Panc1 (cell line): ENCODE data around the gene EVL. TPM values are rescaled to one million over a fixed set of nuclear protein-coding genes. Genes with fewer than 3 reads are reported as not detected.

Experiments
- ATAC-seq: fragments of 200-7000 bp; cut with Tn5 transposase; 2 replicates; pipeline ENCODE4 v1.9.1; 2020; ENCODE audit warnings: mild to moderate bottlenecking, moderate library complexity
- BruUV-seq: library from RNA; stranded (reverse); fragments of 400-500 nt; replicated peaks from 2 replicates; lab custom pipeline; 2021; lab: Mats Ljungman, UMichigan
- CTCF ChIA-PET: fragments of 300-600 bp; sonication (Branson Sonifier 250); formaldehyde crosslinking; loops from one replicate; lab custom pipeline; 2022; ENCODE audit warnings: antibody characterized with exemption; lab: Charles Lee
- POLR2A ChIA-PET: fragments of 300-600 bp; sonication (Branson Sonifier 250); formaldehyde crosslinking; loops from one replicate; lab custom pipeline; 2022; ENCODE audit warnings: antibody characterized with exemption; lab: Charles Lee
- DNase-seq: peaks from one replicate; pipeline ENCODE4 v3.0.0-alpha.2; 2010; ENCODE audit warnings: low read depth, low spot score
- H3K27ac ChIP-seq: 2 replicates; pipeline ENCODE4 v1.5.1; 2011; ENCODE audit warnings: mild to moderate bottlenecking, low read length, inconsistent platforms
- H3K27me3 ChIP-seq: fragments of 200-500 bp; sonication (Bioruptor generic); 2 replicates; pipeline ENCODE4 v1.6.0; 2014; ENCODE audit warnings: low read length, inconsistent platforms; ENCODE audit not compliant: control insufficient read depth, insufficient read depth
- H3K36me3 ChIP-seq: fragments of 200-500 bp; sonication (Bioruptor generic); 2 replicates; pipeline ENCODE4 v1.5.1; 2014; ENCODE audit warnings: inconsistent platforms, mild to moderate bottlenecking, low read length, moderate library complexity; ENCODE audit not compliant: control insufficient read depth, insufficient read depth
- H3K4me1 ChIP-seq: 2 replicates; pipeline ENCODE4 v1.5.1; 2011; ENCODE audit warnings: inconsistent platforms, mild to moderate bottlenecking, low read length, moderate library complexity; ENCODE audit not compliant: control insufficient read depth, insufficient read depth
- H3K4me3 ChIP-seq, 2 experiments: 2 replicates each; pipeline ENCODE4 v1.5.1; 2011 to 2012; ENCODE audit warnings: low read depth in 2 of 2, low read length in 2 of 2, mild to moderate bottlenecking in 2 of 2, inconsistent platforms in 1 of 2, moderate library complexity in 1 of 2
- H3K9me3 ChIP-seq: fragments of 200-500 bp; sonication (Bioruptor generic); 2 replicates; pipeline ENCODE4 v1.5.1; 2014; ENCODE audit warnings: low read depth, mild to moderate bottlenecking, inconsistent platforms, low read length, moderate library complexity; ENCODE audit not compliant: control insufficient read depth, insufficient read depth
- POLR2AphosphoS5 ChIP-seq: IDR thresholded peaks from 2 replicates; pipeline ENCODE4 v1.6.1; 2012; ENCODE audit warnings: mild to moderate bottlenecking, low read depth, low read length, moderate library complexity
- SIN3A ChIP-seq: IDR thresholded peaks from 2 replicates; pipeline ENCODE4 v1.6.1; 2012; ENCODE audit warnings: low read depth, mild to moderate bottlenecking, low read length, moderate library complexity, borderline replicate concordance; ENCODE audit not compliant: insufficient read depth
- TCF7L2 ChIP-seq: IDR thresholded peaks from 2 replicates; pipeline ENCODE4 v1.6.1; 2011; ENCODE audit warnings: mild to moderate bottlenecking, low read depth, low read length, inconsistent platforms
- in situ Hi-C: cut with HindIII; loops from 2 replicates; pipeline ENCODE4 v1.10.0; 2016; ENCODE audit warnings: low sequenced_read_pairs, low pct_unique_long_range_greater_than_20kb
- intact Hi-C: fragments of 100-400 bp; cut with micrococcal nuclease; formaldehyde crosslinking; loops from one replicate; pipeline ENCODE4 v1.10.0; 2022; ENCODE audit not compliant: unreplicated experiment
- total RNA-seq: library from RNA; stranded (reverse); gene quantifications from one replicate; pipeline ENCODE4 v1.2.1, GENCODE V29; 2021; ENCODE audit not compliant: unreplicated experiment
- TF ChIP-seq, protein P1 (sequence below), 2 experiments: IDR thresholded peaks; 2 replicates each; pipeline ENCODE4 v1.6.1; 2011 to 2012; ENCODE audit warnings: low read depth in 2 of 2, control low read depth in 1 of 2, low read length in 1 of 2, mild to moderate bottlenecking in 1 of 2, moderate library complexity in 1 of 2; ENCODE audit not compliant: insufficient read depth in 1 of 2
- TF ChIP-seq, protein P2 (sequence below): fragments of 450-650 bp; IDR thresholded peaks from 2 replicates; pipeline ENCODE4 v1.5.1; 2017; ENCODE audit warnings: mild to moderate bottlenecking

The EVL gene
- total RNA-seq, 1 experiment from 2014 or later = 38.3 TPM

GRCh38 chr14:100054316-100055075 lies 10.7 kb upstream of the EVL start:
- H3K36me3 ChIP-seq = no peaks in the 10 kb centered on the region
- H3K27me3 ChIP-seq = no peaks in the 10 kb centered on the region
- TF ChIP-seq, protein P1, sequence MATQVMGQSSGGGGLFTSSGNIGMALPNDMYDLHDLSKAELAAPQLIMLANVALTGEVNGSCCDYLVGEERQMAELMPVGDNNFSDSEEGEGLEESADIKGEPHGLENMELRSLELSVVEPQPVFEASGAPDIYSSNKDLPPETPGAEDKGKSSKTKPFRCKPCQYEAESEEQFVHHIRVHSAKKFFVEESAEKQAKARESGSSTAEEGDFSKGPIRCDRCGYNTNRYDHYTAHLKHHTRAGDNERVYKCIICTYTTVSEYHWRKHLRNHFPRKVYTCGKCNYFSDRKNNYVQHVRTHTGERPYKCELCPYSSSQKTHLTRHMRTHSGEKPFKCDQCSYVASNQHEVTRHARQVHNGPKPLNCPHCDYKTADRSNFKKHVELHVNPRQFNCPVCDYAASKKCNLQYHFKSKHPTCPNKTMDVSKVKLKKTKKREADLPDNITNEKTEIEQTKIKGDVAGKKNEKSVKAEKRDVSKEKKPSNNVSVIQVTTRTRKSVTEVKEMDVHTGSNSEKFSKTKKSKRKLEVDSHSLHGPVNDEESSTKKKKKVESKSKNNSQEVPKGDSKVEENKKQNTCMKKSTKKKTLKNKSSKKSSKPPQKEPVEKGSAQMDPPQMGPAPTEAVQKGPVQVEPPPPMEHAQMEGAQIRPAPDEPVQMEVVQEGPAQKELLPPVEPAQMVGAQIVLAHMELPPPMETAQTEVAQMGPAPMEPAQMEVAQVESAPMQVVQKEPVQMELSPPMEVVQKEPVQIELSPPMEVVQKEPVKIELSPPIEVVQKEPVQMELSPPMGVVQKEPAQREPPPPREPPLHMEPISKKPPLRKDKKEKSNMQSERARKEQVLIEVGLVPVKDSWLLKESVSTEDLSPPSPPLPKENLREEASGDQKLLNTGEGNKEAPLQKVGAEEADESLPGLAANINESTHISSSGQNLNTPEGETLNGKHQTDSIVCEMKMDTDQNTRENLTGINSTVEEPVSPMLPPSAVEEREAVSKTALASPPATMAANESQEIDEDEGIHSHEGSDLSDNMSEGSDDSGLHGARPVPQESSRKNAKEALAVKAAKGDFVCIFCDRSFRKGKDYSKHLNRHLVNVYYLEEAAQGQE (IDR thresholded peaks at IDR 0.05; ENCODE audit: insufficient read depth in 1 of 2, low read depth in 2 of 2, low read length in 1 of 2) = no peak
- TF ChIP-seq, protein P2, sequence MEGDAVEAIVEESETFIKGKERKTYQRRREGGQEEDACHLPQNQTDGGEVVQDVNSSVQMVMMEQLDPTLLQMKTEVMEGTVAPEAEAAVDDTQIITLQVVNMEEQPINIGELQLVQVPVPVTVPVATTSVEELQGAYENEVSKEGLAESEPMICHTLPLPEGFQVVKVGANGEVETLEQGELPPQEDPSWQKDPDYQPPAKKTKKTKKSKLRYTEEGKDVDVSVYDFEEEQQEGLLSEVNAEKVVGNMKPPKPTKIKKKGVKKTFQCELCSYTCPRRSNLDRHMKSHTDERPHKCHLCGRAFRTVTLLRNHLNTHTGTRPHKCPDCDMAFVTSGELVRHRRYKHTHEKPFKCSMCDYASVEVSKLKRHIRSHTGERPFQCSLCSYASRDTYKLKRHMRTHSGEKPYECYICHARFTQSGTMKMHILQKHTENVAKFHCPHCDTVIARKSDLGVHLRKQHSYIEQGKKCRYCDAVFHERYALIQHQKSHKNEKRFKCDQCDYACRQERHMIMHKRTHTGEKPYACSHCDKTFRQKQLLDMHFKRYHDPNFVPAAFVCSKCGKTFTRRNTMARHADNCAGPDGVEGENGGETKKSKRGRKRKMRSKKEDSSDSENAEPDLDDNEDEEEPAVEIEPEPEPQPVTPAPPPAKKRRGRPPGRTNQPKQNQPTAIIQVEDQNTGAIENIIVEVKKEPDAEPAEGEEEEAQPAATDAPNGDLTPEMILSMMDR = no peak
- no peak for TF ChIP-seq TCF7L2
- TF ChIP-seq POLR2AphosphoS5 = no peak
- no peak for TF ChIP-seq SIN3A
- in situ Hi-C loops (no loop called here), intact Hi-C loops (loop anchor here (2.0 kb wide), 1 partner anchor 54 kb away; no protein-coding TSS in a partner anchor)
- no peak for DNase-seq
- ChIA-PET POLR2A (no interaction called here), CTCF (no interaction called here)
- no peak for ATAC-seq
- BruUV-seq = no TSS peak
- H3K4me3 ChIP-seq = no peak overlapping the region
- H3K4me1 ChIP-seq = 0 out of 2 replicates have a peak, but pooled peaks cover 4% of the 10 kb centered on the region
- H3K9me3 ChIP-seq = no peaks in the 10 kb centered on the region
- no peak overlapping the region for H3K27ac ChIP-seq

GRCh38 chr14:100056431-100056830 lies 8.8 kb upstream of the EVL start:
- H3K36me3 ChIP-seq = no peaks in the 10 kb centered on the region
- 0 out of 2 replicates have a peak, but pooled peaks cover 3% of the 10 kb centered on the region for H3K4me1 ChIP-seq
- CTCF ChIA-PET = no interaction called here
- TF ChIP-seq, protein P2 = no peak
- TF ChIP-seq POLR2AphosphoS5 (no peak), SIN3A (no peak), TCF7L2 (no peak)
- TF ChIP-seq, protein P1 (IDR thresholded peaks at IDR 0.05; ENCODE audit: insufficient read depth in 1 of 2, low read depth in 2 of 2, low read length in 1 of 2) = no peak
- intact Hi-C loops = no loop called here
- H3K27ac ChIP-seq = no peak overlapping the region
- DNase-seq (no peak), ATAC-seq (no peak)
- no peak overlapping the region for H3K4me3 ChIP-seq
- POLR2A ChIA-PET = no interaction called here
- no peaks in the 10 kb centered on the region for H3K27me3 ChIP-seq
- no TSS peak for BruUV-seq
- H3K9me3 ChIP-seq = no peaks in the 10 kb centered on the region
- in situ Hi-C loops = no loop called here
